GM12878 (cell line): ENCODE results near the gene ADAM15. TPM values are rescaled to one million over a fixed set of nuclear protein-coding genes. Genes with fewer than 3 reads are reported as not detected.

Experiments used
- ATAC-seq: fragments of 200-7000 bp; cut with Tn5 transposase; 3 replicates; pipeline ENCODE4 v1.9.1; 2020; ENCODE audit warnings: mild to moderate bottlenecking, moderate library complexity
- BruUV-seq: library from RNA; stranded (reverse); fragments of 400-500 nt; replicated peaks from 2 replicates; lab custom pipeline; 2021; lab: Mats Ljungman, UMichigan
- CTCF ChIA-PET: fragments of 300-600 bp; sonication (Branson Sonifier 250); formaldehyde crosslinking; extraction: SDS; loops from one replicate; lab custom pipeline; 2021; ENCODE audit warnings: inconsistent platforms; lab: Yijun Ruan, JAX
- POLR2A ChIA-PET: fragments of 350-600 bp; formaldehyde crosslinking; extraction: SDS; loops from one replicate; lab custom pipeline; 2021; ENCODE audit warnings: inconsistent platforms; lab: Charles Lee
- RAD21 ChIA-PET: fragments of 300-600 bp; sonication (Branson Sonifier 250); formaldehyde crosslinking; loops from one replicate; lab custom pipeline; 2023; ENCODE audit warnings: antibody characterized with exemption; ENCODE audit not compliant: unreplicated experiment; lab: Charles Lee
- SMC1A ChIA-PET: fragments of 300-600 bp; sonication (Branson Sonifier 250); formaldehyde crosslinking; loops from one replicate; lab custom pipeline; 2023; ENCODE audit not compliant: unreplicated experiment, uncharacterized antibody; lab: Charles Lee
- DNase-seq: peaks from one replicate; pipeline ENCODE4 v3.0.0-alpha.2; 2011; ENCODE audit warnings: low read depth, low spot score
- FAIRE-seq: peaks from 3 replicates; lab custom pipeline; 2011; peaks lifted over from hg19 to GRCh38; lab: Jason Lieb, UNC
- H2AFZ ChIP-seq: 2 replicates; pipeline ENCODE4 v1.6.0; 2011; ENCODE audit warnings: low read depth, low read length, control low read depth; ENCODE audit not compliant: control insufficient read depth
- H3K27ac ChIP-seq: 2 replicates; pipeline ENCODE4 v1.5.1; 2011; ENCODE audit warnings: control low read depth; ENCODE audit not compliant: control insufficient read depth, insufficient read depth
- H3K27me3 ChIP-seq, 2 experiments: replicated peaks in 1 of 2; 2 replicates each; pipeline versions ENCODE4 v1.6.0 to v1.6.1; 2011; ENCODE audit warnings: low read length in 1 of 2; ENCODE audit not compliant: control insufficient read depth in 2 of 2, insufficient read depth in 2 of 2
- H3K36me3 ChIP-seq, 2 experiments: 2 replicates each; pipeline ENCODE4 v1.5.1; 2011; ENCODE audit warnings: low read length in 1 of 2; ENCODE audit not compliant: control insufficient read depth in 2 of 2, insufficient read depth in 2 of 2
- H3K4me1 ChIP-seq: 2 replicates; pipeline ENCODE4 v1.6.1; 2011; ENCODE audit warnings: mild to moderate bottlenecking, low read length, moderate library complexity, mixed read lengths; ENCODE audit not compliant: control insufficient read depth, insufficient read depth
- H3K4me2 ChIP-seq: 2 replicates; pipeline ENCODE4 v1.6.0; 2011; ENCODE audit warnings: control low read depth; ENCODE audit not compliant: control insufficient read depth, insufficient read depth
- H3K4me3 ChIP-seq: fragments of 200-600 bp; sonication (generic); 2 replicates; pipeline ENCODE4 v1.5.1; 2016
- H3K79me2 ChIP-seq: 2 replicates; pipeline ENCODE4 v1.6.0; 2011; ENCODE audit warnings: low read length; ENCODE audit not compliant: control insufficient read depth, insufficient read depth
- H3K9ac ChIP-seq: 2 replicates; pipeline ENCODE4 v1.8.0; 2011; ENCODE audit warnings: low read length, control low read depth, mixed read lengths; ENCODE audit not compliant: control insufficient read depth, insufficient read depth
- H3K9me3 ChIP-seq: replicated peaks from 3 replicates; pipeline ENCODE4 v1.5.1; 2011; ENCODE audit warnings: mild to moderate bottlenecking, low read length; ENCODE audit not compliant: control insufficient read depth, insufficient read depth
- H4K20me1 ChIP-seq: 2 replicates; pipeline ENCODE4 v1.6.0; 2011; ENCODE audit not compliant: control insufficient read depth, insufficient read depth
- CBX5 ChIP-seq: sonication (generic); IDR thresholded peaks from 2 replicates; pipeline ENCODE4 v1.6.1; 2016; ENCODE audit warnings: low read depth, moderate library complexity, mild to moderate bottlenecking, inconsistent platforms
- ESRRA ChIP-seq: IDR thresholded peaks from 2 replicates; pipeline ENCODE4 v1.6.1; 2012; ENCODE audit warnings: mild to moderate bottlenecking, low read length, improper control_type of control experiment
- HDGF ChIP-seq: fragments of 450-650 bp; IDR thresholded peaks from 2 replicates; pipeline ENCODE4 v1.6.1; 2016; ENCODE audit warnings: antibody characterized with exemption
- JUNB ChIP-seq: IDR thresholded peaks from 2 replicates; pipeline ENCODE4 v1.6.1; 2016; ENCODE audit warnings: antibody characterized with exemption, mild to moderate bottlenecking
- MLLT1 ChIP-seq: fragments of 450-650 bp; IDR thresholded peaks from 2 replicates; pipeline ENCODE4 v1.6.1; 2016; ENCODE audit warnings: mild to moderate bottlenecking
- NR2C2 ChIP-seq: IDR thresholded peaks from 2 replicates; pipeline ENCODE4 v1.6.1; 2011; ENCODE audit warnings: borderline replicate concordance, low read depth; ENCODE audit not compliant: control insufficient read depth, insufficient read length
- SMAD1 ChIP-seq: fragments of 450-650 bp; IDR thresholded peaks from 2 replicates; pipeline ENCODE4 v1.6.1; 2018; ENCODE audit warnings: mild to moderate bottlenecking, low read depth; ENCODE audit not compliant: partially characterized antibody
- ZSCAN29 ChIP-seq: fragments of 450-650 bp; IDR thresholded peaks from 2 replicates; pipeline ENCODE4 v1.6.1; 2017; ENCODE audit warnings: mild to moderate bottlenecking, moderate library complexity
- WGBS: methylation state at CpG from one replicate; pipeline ENCODE4 v1.1.6; 2016; ENCODE audit warnings: low lambda C conversion rate; ENCODE audit not compliant: insufficient replicate concordance, insufficient coverage; ENCODE audit errors: missing lambda C conversion rate; 5-methylcytosine and 5-hydroxymethylcytosine counted together
- in situ Hi-C: fragments of 300-500 bp; cut with MboI; formaldehyde crosslinking; loops from 9 replicates; pipeline ENCODE4 v1.14.3; 2018; ENCODE audit warnings: mixed read lengths
- intact Hi-C: fragments of 100-400 bp; cut with micrococcal nuclease; formaldehyde crosslinking; loops from one replicate; pipeline ENCODE4 v1.14.2; 2022; ENCODE audit not compliant: unreplicated experiment
- polyA plus RNA-seq, 11 experiments: library from polyadenylated mRNA; depleted of rRNA in 4 of 11; unstranded in 6 of 11; stranded (reverse) in 5 of 11; fragments of >200 nt; fragmentation: Nextera tagmentation in 4 of 11; fragmentation: Illumina TruSeq in 1 of 11; extraction: Ambion mirVana in 4 of 11; extraction: Trizol in 1 of 11; gene quantifications; 1 replicate in 1 of 11; 2 replicates in 10 of 11; pipeline versions ENCODE4 v1.2.1 to v1.2.3, GENCODE V29; 2011 to 2016; ENCODE audit warnings: inconsistent platforms in 2 of 11, missing spikeins in 2 of 11, low read depth in 1 of 11
- total RNA-seq, 4 experiments: library from RNA; depleted of rRNA in 3 of 4; stranded (reverse); fragments of >200 nt in 3 of 4; fragmentation: Illumina TruSeq in 1 of 4; extraction: Trizol in 1 of 4; gene quantifications; 2 replicates each; pipeline versions ENCODE4 v1.2.1 to v1.2.3, GENCODE V29; 2013 to 2021

Gene ADAM15
- total and polyA plus RNA-seq, 10 of the 15 experiments (the other 5 are each of a cell fraction or from before 2014, with no cell fraction given): 0.29 to 38.8 (median 14.7) TPM

- CTCF ChIA-PET: interaction anchor here (0.6 to 6.1 kb wide), 30 partner anchors 12 to 484 kb away, joined by 3 to 121 read pairs (median 5); partner anchors contain the start of genes EFNA3, FLAD1, KRTCAP2 and LENEP
- WGBS: 64% methylated on average over 6 of the region's 6 CpGs
- no peak for ATAC-seq
Observed at GRCh38 chr1:155044365-155044764, 6.8 kb upstream of the ADAM15 start.

More at GRCh38 chr1:155044365-155044764, 6.8 kb upstream of the ADAM15 start:
- TF ChIP-seq MLLT1 (no peak), JUNB (no peak), HDGF (no peak), ESRRA (no peak), NR2C2 (no peak), SMAD1 (no peak), ZSCAN29 (no peak), CBX5 (no peak)
- TF ChIP-seq, all 136 proteins: peak for 0
- Histone ChIP-seq H3K4me3 (no peak overlapping the region), H3K27ac (no peak overlapping the region), H4K20me1 (no peaks in the 10 kb centered on the region), H3K27me3 (peaks cover 2 to 3% of the 10 kb centered on the region in 2 experiments; a peak in 2 of 4 replicates), H2AFZ (no peak overlapping the region), H3K9ac (no peak overlapping the region), H3K79me2 (no peaks in the 10 kb centered on the region), H3K9me3 (no peaks in the 10 kb centered on the region), H3K36me3 (no peaks in the 10 kb centered on the region), H3K4me1 (no peaks in the 10 kb centered on the region), H3K4me2 (no peak overlapping the region)
- DNase-seq (no peak), FAIRE-seq (no peak)
- intact Hi-C loops (no loop called here), in situ Hi-C loops (no loop called here)
- ChIA-PET POLR2A (interaction anchor here (0.8 to 1.8 kb wide), 3 partner anchors 11 to 41 kb away, joined by 3 to 4 read pairs (median 3); no protein-coding TSS in a partner anchor), SMC1A (interaction anchor here (1.0 to 3.0 kb wide), 4 partner anchors 15 to 527 kb away, joined by 4 to 17 read pairs (median 12); no protein-coding TSS in a partner anchor), RAD21 (interaction anchor here (0.6 to 3.6 kb wide), 13 partner anchors 8 to 484 kb away, joined by 3 to 16 read pairs (median 5); partner anchors contain the start of genes KRTCAP2 and PYGO2)
- no TSS peak for BruUV-seq
